GM23338 (cell line): ENCODE measurements around the gene CEP192.

ENCODE experiments used
- CREB1 ChIP-seq: fragments of 250-450 bp; sonication (Bioruptor Pico); IDR thresholded peaks from 2 replicates; pipeline ENCODE4 v1.5.0; 2020; ENCODE audit warnings: low read depth, mild to moderate bottlenecking, moderate library complexity
- ETS1 ChIP-seq: IDR thresholded peaks from 2 replicates; pipeline ENCODE4 v1.6.1; 2016; ENCODE audit warnings: antibody characterized with exemption
- EZH2 ChIP-seq: fragments of 200-600 bp; sonication (generic); IDR thresholded peaks from one replicate; pipeline ENCODE4 v1.8.0; 2017; ENCODE audit warnings: antibody characterized with exemption, mild to moderate bottlenecking, low read depth; ENCODE audit not compliant: unreplicated experiment
- EZH2phosphoT487 ChIP-seq: fragments of 200-600 bp; sonication (generic); IDR thresholded peaks from one replicate; pipeline ENCODE4 v1.8.1; 2018; ENCODE audit warnings: antibody characterized with exemption; ENCODE audit not compliant: unreplicated experiment
- JUNB ChIP-seq: IDR thresholded peaks from one replicate; pipeline ENCODE4 v1.6.1; 2016; ENCODE audit warnings: antibody characterized with exemption; ENCODE audit not compliant: unreplicated experiment
- NANOG ChIP-seq: IDR thresholded peaks from 2 replicates; pipeline ENCODE4 v1.6.1; 2016; ENCODE audit warnings: antibody characterized with exemption, borderline replicate concordance
- POLR2AphosphoS5 ChIP-seq: IDR thresholded peaks from 2 replicates; pipeline ENCODE4 v1.6.1; 2016; ENCODE audit warnings: antibody characterized with exemption, low read depth
- STAT1 ChIP-seq: IDR thresholded peaks from one replicate; pipeline ENCODE4 v1.6.1; 2016; ENCODE audit warnings: antibody characterized with exemption; ENCODE audit not compliant: unreplicated experiment
- ZNF114 ChIP-seq: fragments of 250-450 bp; sonication (Bioruptor Pico); IDR thresholded peaks from 2 replicates; pipeline ENCODE4 v1.5.0; 2020; ENCODE audit warnings: mild to moderate bottlenecking, moderate library complexity
- ZNF331 ChIP-seq: fragments of 250-450 bp; sonication (Bioruptor Pico); IDR thresholded peaks from 2 replicates; pipeline ENCODE4 v1.5.0; 2020; ENCODE audit warnings: low read depth, mild to moderate bottlenecking, moderate library complexity
- TF ChIP-seq, protein P1 (sequence below), 2 experiments: fragments of 200-600 bp in 1 of 2; sonication (generic) in 1 of 2; conservative IDR thresholded peaks; 2 replicates each; pipeline versions ENCODE4 v1.5.1 to v1.6.1; 2016 to 2017; ENCODE audit warnings: antibody characterized with exemption in 2 of 2, low read depth in 2 of 2, mild to moderate bottlenecking in 2 of 2, moderate library complexity in 1 of 2
- TF ChIP-seq, protein P2 (sequence below): IDR thresholded peaks from one replicate; pipeline ENCODE4 v1.6.1; 2018; ENCODE audit warnings: antibody characterized with exemption; ENCODE audit not compliant: unreplicated experiment
- TF ChIP-seq, protein P3 (sequence below): fragments of 250-450 bp; sonication (Bioruptor Pico); IDR thresholded peaks from 2 replicates; pipeline ENCODE4 v1.5.0; 2020; ENCODE audit warnings: mild to moderate bottlenecking, moderate library complexity

GRCh38 chr18:13125191-13125590 lies 134.0 kb downstream of the CEP192 start:
- TF ChIP-seq, protein P1, sequence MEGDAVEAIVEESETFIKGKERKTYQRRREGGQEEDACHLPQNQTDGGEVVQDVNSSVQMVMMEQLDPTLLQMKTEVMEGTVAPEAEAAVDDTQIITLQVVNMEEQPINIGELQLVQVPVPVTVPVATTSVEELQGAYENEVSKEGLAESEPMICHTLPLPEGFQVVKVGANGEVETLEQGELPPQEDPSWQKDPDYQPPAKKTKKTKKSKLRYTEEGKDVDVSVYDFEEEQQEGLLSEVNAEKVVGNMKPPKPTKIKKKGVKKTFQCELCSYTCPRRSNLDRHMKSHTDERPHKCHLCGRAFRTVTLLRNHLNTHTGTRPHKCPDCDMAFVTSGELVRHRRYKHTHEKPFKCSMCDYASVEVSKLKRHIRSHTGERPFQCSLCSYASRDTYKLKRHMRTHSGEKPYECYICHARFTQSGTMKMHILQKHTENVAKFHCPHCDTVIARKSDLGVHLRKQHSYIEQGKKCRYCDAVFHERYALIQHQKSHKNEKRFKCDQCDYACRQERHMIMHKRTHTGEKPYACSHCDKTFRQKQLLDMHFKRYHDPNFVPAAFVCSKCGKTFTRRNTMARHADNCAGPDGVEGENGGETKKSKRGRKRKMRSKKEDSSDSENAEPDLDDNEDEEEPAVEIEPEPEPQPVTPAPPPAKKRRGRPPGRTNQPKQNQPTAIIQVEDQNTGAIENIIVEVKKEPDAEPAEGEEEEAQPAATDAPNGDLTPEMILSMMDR (conservative IDR thresholded peaks at IDR 0.05; ENCODE audit: low read depth in 2 of 2) = no peak
- TF ChIP-seq EZH2phosphoT487 (no peak), POLR2AphosphoS5 (no peak), ZNF114 (CRISPR knock-in tag) (no peak), EZH2 (no peak), CREB1 (no peak), ETS1 (no peak), JUNB (no peak), ZNF331 (CRISPR knock-in tag) (no peak), NANOG (no peak), STAT1 (no peak)
- TF ChIP-seq, protein P2, sequence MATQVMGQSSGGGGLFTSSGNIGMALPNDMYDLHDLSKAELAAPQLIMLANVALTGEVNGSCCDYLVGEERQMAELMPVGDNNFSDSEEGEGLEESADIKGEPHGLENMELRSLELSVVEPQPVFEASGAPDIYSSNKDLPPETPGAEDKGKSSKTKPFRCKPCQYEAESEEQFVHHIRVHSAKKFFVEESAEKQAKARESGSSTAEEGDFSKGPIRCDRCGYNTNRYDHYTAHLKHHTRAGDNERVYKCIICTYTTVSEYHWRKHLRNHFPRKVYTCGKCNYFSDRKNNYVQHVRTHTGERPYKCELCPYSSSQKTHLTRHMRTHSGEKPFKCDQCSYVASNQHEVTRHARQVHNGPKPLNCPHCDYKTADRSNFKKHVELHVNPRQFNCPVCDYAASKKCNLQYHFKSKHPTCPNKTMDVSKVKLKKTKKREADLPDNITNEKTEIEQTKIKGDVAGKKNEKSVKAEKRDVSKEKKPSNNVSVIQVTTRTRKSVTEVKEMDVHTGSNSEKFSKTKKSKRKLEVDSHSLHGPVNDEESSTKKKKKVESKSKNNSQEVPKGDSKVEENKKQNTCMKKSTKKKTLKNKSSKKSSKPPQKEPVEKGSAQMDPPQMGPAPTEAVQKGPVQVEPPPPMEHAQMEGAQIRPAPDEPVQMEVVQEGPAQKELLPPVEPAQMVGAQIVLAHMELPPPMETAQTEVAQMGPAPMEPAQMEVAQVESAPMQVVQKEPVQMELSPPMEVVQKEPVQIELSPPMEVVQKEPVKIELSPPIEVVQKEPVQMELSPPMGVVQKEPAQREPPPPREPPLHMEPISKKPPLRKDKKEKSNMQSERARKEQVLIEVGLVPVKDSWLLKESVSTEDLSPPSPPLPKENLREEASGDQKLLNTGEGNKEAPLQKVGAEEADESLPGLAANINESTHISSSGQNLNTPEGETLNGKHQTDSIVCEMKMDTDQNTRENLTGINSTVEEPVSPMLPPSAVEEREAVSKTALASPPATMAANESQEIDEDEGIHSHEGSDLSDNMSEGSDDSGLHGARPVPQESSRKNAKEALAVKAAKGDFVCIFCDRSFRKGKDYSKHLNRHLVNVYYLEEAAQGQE = no peak
- TF ChIP-seq, protein P3, sequence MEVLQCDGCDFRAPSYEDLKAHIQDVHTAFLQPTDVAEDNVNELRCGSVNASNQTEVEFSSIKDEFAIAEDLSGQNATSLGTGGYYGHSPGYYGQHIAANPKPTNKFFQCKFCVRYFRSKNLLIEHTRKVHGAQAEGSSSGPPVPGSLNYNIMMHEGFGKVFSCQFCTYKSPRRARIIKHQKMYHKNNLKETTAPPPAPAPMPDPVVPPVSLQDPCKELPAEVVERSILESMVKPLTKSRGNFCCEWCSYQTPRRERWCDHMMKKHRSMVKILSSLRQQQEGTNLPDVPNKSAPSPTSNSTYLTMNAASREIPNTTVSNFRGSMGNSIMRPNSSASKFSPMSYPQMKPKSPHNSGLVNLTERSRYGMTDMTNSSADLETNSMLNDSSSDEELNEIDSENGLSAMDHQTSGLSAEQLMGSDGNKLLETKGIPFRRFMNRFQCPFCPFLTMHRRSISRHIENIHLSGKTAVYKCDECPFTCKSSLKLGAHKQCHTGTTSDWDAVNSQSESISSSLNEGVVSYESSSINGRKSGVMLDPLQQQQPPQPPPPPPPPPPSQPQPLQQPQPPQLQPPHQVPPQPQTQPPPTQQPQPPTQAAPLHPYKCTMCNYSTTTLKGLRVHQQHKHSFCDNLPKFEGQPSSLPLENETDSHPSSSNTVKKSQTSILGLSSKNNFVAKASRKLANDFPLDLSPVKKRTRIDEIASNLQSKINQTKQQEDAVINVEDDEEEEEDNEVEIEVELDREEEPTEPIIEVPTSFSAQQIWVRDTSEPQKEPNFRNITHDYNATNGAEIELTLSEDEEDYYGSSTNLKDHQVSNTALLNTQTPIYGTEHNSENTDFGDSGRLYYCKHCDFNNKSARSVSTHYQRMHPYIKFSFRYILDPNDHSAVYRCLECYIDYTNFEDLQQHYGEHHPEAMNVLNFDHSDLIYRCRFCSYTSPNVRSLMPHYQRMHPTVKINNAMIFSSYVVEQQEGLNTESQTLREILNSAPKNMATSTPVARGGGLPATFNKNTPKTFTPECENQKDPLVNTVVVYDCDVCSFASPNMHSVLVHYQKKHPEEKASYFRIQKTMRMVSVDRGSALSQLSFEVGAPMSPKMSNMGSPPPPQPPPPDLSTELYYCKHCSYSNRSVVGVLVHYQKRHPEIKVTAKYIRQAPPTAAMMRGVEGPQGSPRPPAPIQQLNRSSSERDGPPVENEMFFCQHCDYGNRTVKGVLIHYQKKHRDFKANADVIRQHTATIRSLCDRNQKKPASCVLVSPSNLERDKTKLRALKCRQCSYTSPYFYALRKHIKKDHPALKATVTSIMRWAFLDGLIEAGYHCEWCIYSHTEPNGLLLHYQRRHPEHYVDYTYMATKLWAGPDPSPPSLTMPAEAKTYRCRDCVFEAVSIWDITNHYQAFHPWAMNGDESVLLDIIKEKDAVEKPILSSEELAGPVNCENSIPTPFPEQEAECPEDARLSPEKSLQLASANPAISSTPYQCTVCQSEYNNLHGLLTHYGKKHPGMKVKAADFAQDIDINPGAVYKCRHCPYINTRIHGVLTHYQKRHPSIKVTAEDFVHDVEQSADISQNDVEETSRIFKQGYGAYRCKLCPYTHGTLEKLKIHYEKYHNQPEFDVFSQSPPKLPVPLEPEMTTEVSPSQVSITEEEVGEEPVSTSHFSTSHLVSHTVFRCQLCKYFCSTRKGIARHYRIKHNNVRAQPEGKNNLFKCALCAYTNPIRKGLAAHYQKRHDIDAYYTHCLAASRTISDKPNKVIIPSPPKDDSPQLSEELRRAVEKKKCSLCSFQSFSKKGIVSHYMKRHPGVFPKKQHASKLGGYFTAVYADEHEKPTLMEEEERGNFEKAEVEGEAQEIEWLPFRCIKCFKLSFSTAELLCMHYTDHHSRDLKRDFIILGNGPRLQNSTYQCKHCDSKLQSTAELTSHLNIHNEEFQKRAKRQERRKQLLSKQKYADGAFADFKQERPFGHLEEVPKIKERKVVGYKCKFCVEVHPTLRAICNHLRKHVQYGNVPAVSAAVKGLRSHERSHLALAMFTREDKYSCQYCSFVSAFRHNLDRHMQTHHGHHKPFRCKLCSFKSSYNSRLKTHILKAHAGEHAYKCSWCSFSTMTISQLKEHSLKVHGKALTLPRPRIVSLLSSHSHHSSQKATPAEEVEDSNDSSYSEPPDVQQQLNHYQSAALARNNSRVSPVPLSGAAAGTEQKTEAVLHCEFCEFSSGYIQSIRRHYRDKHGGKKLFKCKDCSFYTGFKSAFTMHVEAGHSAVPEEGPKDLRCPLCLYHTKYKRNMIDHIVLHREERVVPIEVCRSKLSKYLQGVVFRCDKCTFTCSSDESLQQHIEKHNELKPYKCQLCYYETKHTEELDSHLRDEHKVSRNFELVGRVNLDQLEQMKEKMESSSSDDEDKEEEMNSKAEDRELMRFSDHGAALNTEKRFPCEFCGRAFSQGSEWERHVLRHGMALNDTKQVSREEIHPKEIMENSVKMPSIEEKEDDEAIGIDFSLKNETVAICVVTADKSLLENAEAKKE (CRISPR knock-in tag) = no peak
